ENCODE measurements around the gene LEKR1.
"Not testable (repeated sequence)": the region's sequence is repeated elsewhere in the genome, so short reads cannot be mapped to it uniquely, and the experiment has no call there.

The LEKR1 gene

GRCh38 chr3:156908398-156908797, 82.2 kb downstream of the LEKR1 start:
- DNase-seq (ENCODE audit: low read depth): no peak

GRCh38 chr3:156910022-156910421, 83.9 kb downstream of the LEKR1 start:
- DNase-seq (ENCODE audit: low read depth): no peak

GRCh38 chr3:156910831-156911230, 84.7 kb downstream of the LEKR1 start:
- not testable (repeated sequence) for DNase-seq (ENCODE audit: low read depth)

GRCh38 chr3:156914300-156914699, 88.1 kb downstream of the LEKR1 start:
- DNase-seq (ENCODE audit: low read depth): not testable (repeated sequence)

- no peak for DNase-seq (ENCODE audit: low read depth)
These were observed 89.2 kb downstream of the LEKR1 start for GRCh38 chr3:156915372-156915771.

GRCh38 chr3:156918746-156919145, 92.6 kb downstream of the LEKR1 start:
- DNase-seq (ENCODE audit: low read depth): no peak

- DNase-seq (ENCODE audit: low read depth): no peak
These were observed 93.7 kb downstream of the LEKR1 start for GRCh38 chr3:156919818-156920217.

- DNase-seq (ENCODE audit: low read depth): no peak
These were observed 94.2 kb downstream of the LEKR1 start for GRCh38 chr3:156920399-156920798.

GRCh38 chr3:156923349-156923748, 97.2 kb downstream of the LEKR1 start:
- DNase-seq (ENCODE audit: low read depth): no peak

GRCh38 chr3:156938724-156939123, 112.6 kb downstream of the LEKR1 start:
- DNase-seq (ENCODE audit: low read depth): no peak

GRCh38 chr3:156939315-156939714, 113.2 kb downstream of the LEKR1 start:
- DNase-seq (ENCODE audit: low read depth): no peak

GRCh38 chr3:156941311-156941710, 115.2 kb downstream of the LEKR1 start:
- DNase-seq (ENCODE audit: low read depth): no peak

GRCh38 chr3:156948402-156949210, 122.5 kb downstream of the LEKR1 start:
- no peak for DNase-seq (ENCODE audit: low read depth)

- DNase-seq (ENCODE audit: low read depth): no peak
These were observed 125.9 kb downstream of the LEKR1 start for GRCh38 chr3:156952011-156952410.

GRCh38 chr3:156957715-156958114, 131.6 kb downstream of the LEKR1 start:
- no peak for DNase-seq (ENCODE audit: low read depth)

- DNase-seq (ENCODE audit: low read depth): no peak
These were observed 136.9 kb downstream of the LEKR1 start for GRCh38 chr3:156963096-156963495.

- DNase-seq (ENCODE audit: low read depth): no peak
These were observed 138.4 kb downstream of the LEKR1 start for GRCh38 chr3:156964577-156964976.

- not testable (repeated sequence) for DNase-seq (ENCODE audit: low read depth)
These were observed 140.2 kb downstream of the LEKR1 start for GRCh38 chr3:156966349-156966748.

GRCh38 chr3:156973954-156974353, 147.8 kb downstream of the LEKR1 start:
- no peak for DNase-seq (ENCODE audit: low read depth)

GRCh38 chr3:156974931-156975330, 148.8 kb downstream of the LEKR1 start:
- DNase-seq (ENCODE audit: low read depth): no peak

GRCh38 chr3:156975721-156976120, 149.6 kb downstream of the LEKR1 start:
- DNase-seq (ENCODE audit: low read depth): no peak

GRCh38 chr3:156976933-156977332, 150.8 kb downstream of the LEKR1 start:
- DNase-seq (ENCODE audit: low read depth): no peak

GRCh38 chr3:156978481-156978961, 152.4 kb downstream of the LEKR1 start:
- DNase-seq (ENCODE audit: low read depth): no peak

GRCh38 chr3:156981005-156981404, 154.9 kb downstream of the LEKR1 start:
- no peak for DNase-seq (ENCODE audit: low read depth)
